Kidney (tissue), 14 donors: ENCODE results near the gene ABLIM1. TPM values are rescaled to one million over a fixed set of nuclear protein-coding genes. Genes with fewer than 3 reads are reported as not detected.
A peak's percentile ranks its signal among the peaks of the same experiment; 100 is the strongest.

Source experiments
- DNase-seq, 5 donors: peaks; one replicate each; pipeline ENCODE4 v3.0.0-alpha.2; 2013 to 2020
- FAIRE-seq: peaks from 2 replicates; lab custom pipeline; 2012; peaks lifted over from hg19 to GRCh38; lab: Jason Lieb, UNC
- H3K27ac ChIP-seq, 2 donors: one replicate each; pipeline ENCODE4 v1.7.0; 2013; ENCODE audit warnings: low read depth in 2 of 2, low read length in 2 of 2, inconsistent platforms in 1 of 2
- H3K27me3 ChIP-seq: one replicate; pipeline ENCODE4 v1.7.1; 2013; ENCODE audit warnings: low read length, inconsistent platforms; ENCODE audit not compliant: control insufficient read depth, insufficient read depth
- H3K36me3 ChIP-seq, 3 donors: one replicate each; pipeline versions ENCODE4 v1.7.0 to v1.7.1; 2013; ENCODE audit warnings: low read length in 3 of 3, control low read depth in 1 of 3, inconsistent platforms in 1 of 3; ENCODE audit not compliant: insufficient read depth in 3 of 3, control insufficient read depth in 2 of 3
- H3K4me1 ChIP-seq, 3 donors: one replicate each; pipeline versions ENCODE4 v1.7.0 to v1.7.1; 2013; ENCODE audit warnings: low read length in 3 of 3, inconsistent platforms in 1 of 3, low read depth in 1 of 3; ENCODE audit not compliant: control insufficient read depth in 2 of 3, insufficient read depth in 2 of 3
- H3K4me3 ChIP-seq, 3 donors: one replicate each; pipeline versions ENCODE4 v1.7.0 to v1.8.1; 2013; ENCODE audit warnings: low read length in 3 of 3, control low read depth in 1 of 3, inconsistent platforms in 1 of 3
- H3K9ac ChIP-seq, 3 donors: one replicate each; pipeline versions ENCODE4 v1.7.0 to v1.7.1; 2013; ENCODE audit warnings: low read length in 3 of 3, control low read depth in 1 of 3, inconsistent platforms in 1 of 3
- H3K9me3 ChIP-seq, 3 donors: one replicate each; pipeline versions ENCODE4 v1.7.0 to v1.7.1; 2013; ENCODE audit warnings: low read length in 3 of 3, control low read depth in 1 of 3, inconsistent platforms in 1 of 3; ENCODE audit not compliant: control insufficient read depth in 2 of 3, insufficient read depth in 1 of 3
- CTCF ChIP-seq: IDR thresholded peaks from 3 replicates; pipeline ENCODE4 v1.5.1; 2012; ENCODE audit warnings: mild to moderate bottlenecking, moderate library complexity, borderline replicate concordance; ENCODE audit not compliant: insufficient read depth; ENCODE audit errors: extremely low read depth
- intact Hi-C: fragments of 100-400 bp; cut with DNase I; formaldehyde crosslinking; loops from one replicate; pipeline ENCODE4 v1.11.1; 2022
- polyA plus RNA-seq: library from polyadenylated mRNA; stranded (reverse); fragments of 350-450 nt; fragmentation: Illumina TruSeq; extraction: RNeasy Lipid Tissue Mini Kit (QIAGEN cat#74804); gene quantifications from one replicate; pipeline ENCODE4 v1.2.3, GENCODE V29; 2014; ENCODE audit warnings: low read depth, low replicate concordance; ENCODE audit not compliant: insufficient read depth
- total RNA-seq: library from RNA; stranded (reverse); fragmentation: NEBNext Ultra II Directional; extraction: Animal tissue kit (Norgen Biotek cat#: 25700); gene quantifications from one replicate; pipeline ENCODE4 v1.2.1, GENCODE V29; 2021
- donor health status: control.
- donor health status: control.
- donor health status: control.
- donor health status: control.
- donor health status: control.
- donor health status: DM: yes; HTN: yes; CAD: no.
- donor health status: Normal renal cell carcinoma (clear cell type).

Gene ABLIM1
- total and polyA plus RNA-seq, 2 donors from 2014 or later: 32.3 to 158 TPM

DNA sequence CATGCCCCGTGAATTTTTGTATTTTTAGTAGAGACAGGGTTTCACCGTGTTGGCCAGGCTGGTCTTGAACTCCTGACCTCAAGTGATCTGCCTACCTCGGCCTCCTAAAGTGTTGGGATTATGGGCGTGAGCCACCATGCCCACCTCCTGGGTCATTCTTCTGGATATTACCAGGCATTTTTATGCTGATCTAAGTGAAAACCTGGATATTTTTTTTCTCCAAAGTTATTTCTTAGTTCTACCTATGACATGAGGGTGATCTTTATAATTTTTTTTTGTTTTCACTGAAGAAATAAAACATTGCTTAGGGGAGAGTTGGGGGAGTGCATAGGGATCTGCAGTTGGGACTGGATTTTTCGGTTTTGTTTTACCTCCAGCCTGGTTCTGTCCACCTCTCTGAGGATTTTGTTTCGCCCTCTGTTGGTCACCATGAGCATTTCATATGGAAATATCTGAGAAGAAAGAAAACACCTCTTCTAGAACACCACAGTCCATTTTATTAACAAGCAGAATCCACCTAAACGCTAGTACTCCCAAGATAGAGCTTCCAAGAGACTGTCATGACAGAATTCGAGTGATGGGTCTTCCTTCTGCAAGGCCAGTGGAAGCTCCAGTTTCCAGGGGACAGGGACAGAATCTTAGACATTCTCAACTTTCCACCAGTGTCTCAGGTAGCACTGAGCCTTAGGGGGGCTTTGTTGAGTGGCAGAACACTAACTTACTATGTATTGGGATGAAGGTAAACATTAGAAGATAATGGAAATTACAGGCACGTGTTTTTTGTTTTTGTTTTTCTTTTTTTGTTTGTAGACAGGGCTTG lies 220.4 kb downstream of the ABLIM1 start:
- Histone ChIP-seq H3K9ac (no peak overlapping the region), H3K9me3 (no peaks in the 10 kb centered on the region), H3K36me3 (peaks cover 0 to 52% (median 20%) of the 10 kb centered on the region in 3 donors), H3K4me3 (no peak overlapping the region), H3K27me3 (no peaks in the 10 kb centered on the region), H3K4me1 (no peaks in the 10 kb centered on the region), H3K27ac (no peak overlapping the region)
- DNase-seq (peak in 2 of 5 donors; percentile 23 to 42), FAIRE-seq (no peak)
- TF ChIP-seq CTCF: no peak
- intact Hi-C loops: loop anchor here (10.0 kb wide), 1 partner anchor 133 kb away; no protein-coding TSS in a partner anchor

DNA sequence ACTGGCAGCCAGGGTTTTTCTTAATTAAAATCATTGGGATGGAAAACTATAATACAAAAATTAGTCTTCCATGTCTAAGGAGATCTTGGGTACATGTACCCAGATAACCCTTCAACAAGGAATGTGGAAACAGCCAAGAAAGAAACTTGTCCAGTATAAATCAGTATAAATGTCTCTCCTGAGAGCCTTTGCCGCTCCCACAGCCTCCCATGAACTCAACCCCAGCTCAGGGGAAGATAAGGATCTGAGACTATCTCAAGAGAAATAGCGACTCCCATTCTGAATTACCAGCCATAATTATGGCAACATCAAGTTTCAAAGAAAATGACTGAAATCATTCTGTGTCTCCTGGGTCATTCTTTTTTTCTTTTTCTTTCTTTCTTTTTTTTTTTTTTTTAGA lies 221.1 kb downstream of the ABLIM1 start:
- FAIRE-seq (no peak), DNase-seq (peak in 2 of 5 donors; percentile 37 to 46)
- Histone ChIP-seq H3K4me1 (no peaks in the 10 kb centered on the region), H3K27ac (no peak overlapping the region), H3K36me3 (peaks cover 0 to 48% (median 17%) of the 10 kb centered on the region in 3 donors), H3K4me3 (no peak overlapping the region), H3K9me3 (no peaks in the 10 kb centered on the region), H3K9ac (no peak overlapping the region), H3K27me3 (no peaks in the 10 kb centered on the region)
- intact Hi-C loops: loop anchor here (10.0 kb wide), 1 partner anchor 132 kb away; no protein-coding TSS in a partner anchor
- no peak for TF ChIP-seq CTCF

DNA sequence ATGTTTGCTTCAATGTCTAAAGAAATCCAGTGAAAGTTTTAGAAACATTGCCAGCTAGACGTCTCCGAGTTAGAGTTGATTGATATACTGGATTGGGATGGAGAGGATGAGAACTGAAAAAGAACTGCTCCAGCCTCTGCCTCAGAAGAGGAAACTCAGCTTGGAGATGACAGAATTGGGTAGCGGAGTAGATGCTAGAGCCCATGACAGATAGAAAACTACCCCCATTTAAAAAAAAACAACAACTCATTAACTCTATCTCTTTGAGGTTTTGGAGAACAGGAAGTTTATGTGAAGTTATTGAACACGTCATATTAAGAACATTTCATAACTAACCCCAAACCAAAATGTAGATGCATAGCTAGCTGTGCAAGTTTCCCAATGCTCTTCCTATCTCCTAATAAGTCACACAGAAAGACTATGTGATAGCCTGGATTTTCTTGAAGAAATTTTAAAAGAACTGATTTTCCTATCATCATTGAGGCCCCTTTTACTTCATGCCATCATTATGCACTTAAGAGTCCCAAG lies 225.4 kb downstream of the ABLIM1 start:
- Histone ChIP-seq H3K4me1 (no peaks in the 10 kb centered on the region), H3K9ac (no peak overlapping the region), H3K36me3 (peaks cover 0 to 20% (median 5%) of the 10 kb centered on the region in 3 donors), H3K4me3 (no peak overlapping the region), H3K27ac (no peak overlapping the region), H3K27me3 (no peaks in the 10 kb centered on the region), H3K9me3 (no peaks in the 10 kb centered on the region)
- no peak for FAIRE-seq
- DNase-seq: no peak
- no peak for TF ChIP-seq CTCF
- intact Hi-C loops: loop anchor here (10.0 kb wide), 1 partner anchor 128 kb away; no protein-coding TSS in a partner anchor
